Measurements from ENCODE around the gene PAQR6. TPM values are rescaled to one million over a fixed set of nuclear protein-coding genes. Genes with fewer than 3 reads are reported as not detected.

Gene PAQR6
- total and polyA plus RNA-seq, 3 donors from 2014 or later: 3.6 to 10.5 (median 8.0) TPM

DNA sequence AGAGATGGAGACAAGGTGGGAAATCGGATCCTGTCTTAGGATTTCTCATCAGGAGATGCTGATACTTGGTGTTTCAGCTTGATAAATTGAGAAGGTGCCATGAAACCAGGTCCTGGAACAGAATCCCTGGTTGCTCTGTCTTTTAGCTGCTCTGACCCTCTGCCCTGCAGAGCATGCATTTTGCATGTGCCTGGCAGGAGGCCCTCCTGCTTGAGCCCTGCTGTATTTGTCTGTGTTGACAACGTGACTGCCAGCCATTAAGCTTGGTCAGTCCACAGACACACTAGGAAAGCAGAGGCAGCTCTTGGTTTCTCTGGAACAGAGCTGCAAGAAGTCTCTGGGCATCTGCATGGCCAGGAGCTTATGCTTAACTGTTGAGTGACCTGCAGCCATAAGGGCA, 51.4 kb downstream of the PAQR6 start:
- Histone ChIP-seq H3K4me1 (peaks cover 13% of the 10 kb centered on the region), H3K36me3 (ENCODE audit: low read depth, missing control alignments) (no peaks in the 10 kb centered on the region), H3K9me3 (no peaks in the 10 kb centered on the region), H3K27ac (no peak overlapping the region), H3K4me3 (no peak overlapping the region), H3K27me3 (no peaks in the 10 kb centered on the region)
- intact Hi-C loops (cut with DNase I; ENCODE audit: low total_unique reads): no loop called here
- no peak for DNase-seq
- TF ChIP-seq, protein P1, sequence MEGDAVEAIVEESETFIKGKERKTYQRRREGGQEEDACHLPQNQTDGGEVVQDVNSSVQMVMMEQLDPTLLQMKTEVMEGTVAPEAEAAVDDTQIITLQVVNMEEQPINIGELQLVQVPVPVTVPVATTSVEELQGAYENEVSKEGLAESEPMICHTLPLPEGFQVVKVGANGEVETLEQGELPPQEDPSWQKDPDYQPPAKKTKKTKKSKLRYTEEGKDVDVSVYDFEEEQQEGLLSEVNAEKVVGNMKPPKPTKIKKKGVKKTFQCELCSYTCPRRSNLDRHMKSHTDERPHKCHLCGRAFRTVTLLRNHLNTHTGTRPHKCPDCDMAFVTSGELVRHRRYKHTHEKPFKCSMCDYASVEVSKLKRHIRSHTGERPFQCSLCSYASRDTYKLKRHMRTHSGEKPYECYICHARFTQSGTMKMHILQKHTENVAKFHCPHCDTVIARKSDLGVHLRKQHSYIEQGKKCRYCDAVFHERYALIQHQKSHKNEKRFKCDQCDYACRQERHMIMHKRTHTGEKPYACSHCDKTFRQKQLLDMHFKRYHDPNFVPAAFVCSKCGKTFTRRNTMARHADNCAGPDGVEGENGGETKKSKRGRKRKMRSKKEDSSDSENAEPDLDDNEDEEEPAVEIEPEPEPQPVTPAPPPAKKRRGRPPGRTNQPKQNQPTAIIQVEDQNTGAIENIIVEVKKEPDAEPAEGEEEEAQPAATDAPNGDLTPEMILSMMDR (IDR thresholded peaks at IDR 0.05): no peak
- no peak for TF ChIP-seq POLR2A (IDR thresholded peaks at IDR 0.05)
- 59 to 63% methylated on average over 2 of the region's 2 CpGs for WGBS, 2 donors

DNA sequence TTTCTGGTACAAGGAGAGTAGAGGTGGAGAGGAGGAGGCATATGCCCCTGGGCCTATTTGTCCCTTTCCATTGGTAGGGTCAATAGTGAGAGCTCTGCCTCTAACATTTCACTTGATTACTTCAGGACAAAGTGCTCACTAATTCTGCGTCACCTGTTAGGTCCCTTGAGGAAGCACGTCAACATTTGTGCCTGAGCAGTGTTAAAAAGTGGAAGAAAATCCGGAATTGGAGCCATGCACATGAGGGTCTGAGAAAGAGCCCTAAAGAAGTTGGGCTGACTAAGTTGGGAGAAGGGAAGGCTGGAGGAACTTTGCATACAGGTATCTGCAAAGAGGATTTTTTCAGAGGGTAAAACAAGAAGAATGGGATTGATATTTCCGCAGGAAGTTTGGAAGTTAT, 52.0 kb downstream of the PAQR6 start:
- H3K27me3 ChIP-seq: no peaks in the 10 kb centered on the region
- no peaks in the 10 kb centered on the region for H3K36me3 ChIP-seq (ENCODE audit: low read depth, missing control alignments)
- H3K27ac ChIP-seq: no peak overlapping the region
- 66 to 70% methylated on average over 4 of the region's 4 CpGs for WGBS, 2 donors
- DNase-seq: no peak
- peaks cover 13% of the 10 kb centered on the region for H3K4me1 ChIP-seq
- H3K4me3 ChIP-seq: no peak overlapping the region
- H3K9me3 ChIP-seq: no peaks in the 10 kb centered on the region
- intact Hi-C loops (cut with DNase I; ENCODE audit: low total_unique reads): no loop called here
- TF ChIP-seq, protein P1 (IDR thresholded peaks at IDR 0.05): no peak
- no peak for TF ChIP-seq POLR2A (IDR thresholded peaks at IDR 0.05)

DNA sequence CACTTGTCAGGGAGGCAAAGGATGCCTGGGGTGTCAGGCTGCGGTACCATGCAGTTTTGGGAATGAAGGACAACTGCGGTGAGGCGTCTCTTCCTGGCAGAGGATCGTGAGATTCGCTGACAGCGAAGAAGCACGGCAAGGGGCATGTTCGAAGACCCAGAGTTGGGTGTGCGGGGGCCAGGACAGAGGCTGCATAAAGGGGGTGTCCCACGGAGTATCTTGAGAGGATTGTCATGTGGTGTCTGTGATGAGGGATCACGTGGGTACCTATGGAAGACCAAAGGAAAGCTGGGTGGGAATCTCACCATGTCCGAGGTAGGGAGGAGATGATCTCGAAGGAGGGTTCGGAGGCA, 53.6 kb downstream of the PAQR6 start:
- intact Hi-C loops (cut with DNase I; ENCODE audit: low total_unique reads): no loop called here
- TF ChIP-seq, protein P1 (IDR thresholded peaks at IDR 0.05): no peak
- no peak for TF ChIP-seq POLR2A (IDR thresholded peaks at IDR 0.05)

DNA sequence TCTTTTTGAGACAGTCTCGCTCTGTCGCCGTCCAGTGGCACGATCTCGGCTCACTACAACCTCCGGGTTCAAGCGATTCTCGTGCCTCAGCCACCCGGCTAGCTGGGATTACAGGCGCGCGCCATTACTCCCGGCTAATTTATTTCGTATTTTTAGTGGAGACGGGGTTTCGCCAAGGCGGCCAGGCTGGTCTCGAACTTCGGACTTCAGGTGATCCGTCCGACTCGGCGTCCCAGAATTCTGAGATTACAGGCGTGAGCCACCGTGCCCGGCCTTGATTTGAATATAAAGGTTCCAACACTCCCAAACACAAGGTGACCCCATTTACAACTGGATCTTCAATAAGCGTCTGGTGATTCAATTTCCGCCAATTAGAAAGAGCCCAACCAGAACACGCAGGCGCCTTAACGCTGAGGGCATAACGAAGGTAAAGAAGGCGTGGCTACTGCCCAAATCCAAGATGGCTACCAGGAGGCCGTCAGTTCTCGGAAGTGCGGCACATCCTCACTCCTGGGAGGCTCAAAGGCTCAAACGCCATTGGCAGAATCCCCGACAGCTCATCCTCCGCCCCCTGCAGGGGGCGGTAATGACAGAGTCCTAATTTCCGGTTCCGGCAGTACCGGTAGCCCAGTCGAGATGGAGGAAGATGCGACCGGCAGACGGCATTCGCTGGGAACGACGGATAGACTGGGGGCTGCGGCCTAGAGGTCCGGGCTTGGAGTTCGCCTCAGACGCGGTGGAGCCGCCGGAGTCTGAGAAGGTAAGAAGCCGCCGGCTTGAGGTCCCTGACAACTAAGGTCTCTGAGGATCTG, 54.2 kb downstream of the PAQR6 start, which contains the start of gene SLC25A44:
SLC25A44 (plus strand) TSS at position 617 of the 812 bp plus-strand sequence. CDS start 5,744 bp downstream, outside the sequence.
- intact Hi-C loops (cut with DNase I; ENCODE audit: low total_unique reads): no loop called here
- TF ChIP-seq POLR2A (IDR thresholded peaks at IDR 0.05): no peak
- TF ChIP-seq, protein P1 (IDR thresholded peaks at IDR 0.05): peak; percentile 46 to 76 (median 67)
- Histone ChIP-seq H3K27me3 (no peaks in the 10 kb centered on the region), H3K4me1 (peaks cover 9% of the 10 kb centered on the region), H3K36me3 (ENCODE audit: low read depth, missing control alignments) (no peaks in the 10 kb centered on the region), H3K9me3 (no peaks in the 10 kb centered on the region), H3K4me3 (peak within 1 kb of the TSS; percentile 79 to 88), H3K27ac (peak within 1 kb of the TSS; percentile 33 to 58)
- whole genome bisulfite sequencing, 2 donors: 3 to 5% methylated on average over 43 to 56 of the region's 59 CpGs
- DNase-seq: peak; percentile 98

More for the DNA sequence above, 53.6 kb downstream of the PAQR6 start:
- no peaks in the 10 kb centered on the region for H3K9me3 ChIP-seq
- H3K4me1 ChIP-seq: peaks cover 13% of the 10 kb centered on the region
- 5 to 6% methylated on average over 11 to 14 of the region's 14 CpGs for WGBS, 2 donors
- H3K27me3 ChIP-seq: no peaks in the 10 kb centered on the region
- H3K36me3 ChIP-seq (ENCODE audit: low read depth, missing control alignments): no peaks in the 10 kb centered on the region
- H3K4me3 ChIP-seq: peak overlapping the region; percentile 79 to 88
- H3K27ac ChIP-seq: peak overlapping the region; percentile 33 to 58
- peak; percentile 23 for DNase-seq

Other genes starting within 250 kb of the PAQR6 start
- 100 to 1,000 TPM; 170 to 216 TPM for gene SSR2, start 227.1 kb downstream of the PAQR6 start, total RNA-seq
- gene SSR2, start 227.1 kb downstream of the PAQR6 start, polyA plus RNA-seq (ENCODE audit: insufficient read depth, low read depth, low replicate concordance): 289 TPM
- 10 to 100 TPM; 41.0 to 42.7 TPM for gene UBQLN4, start 194.3 kb downstream of the PAQR6 start, total RNA-seq
- gene UBQLN4, start 194.3 kb downstream of the PAQR6 start, polyA plus RNA-seq (ENCODE audit: insufficient read depth, low read depth, low replicate concordance): 34.4 TPM
- 10 to 100 TPM; 47.6 to 50.4 TPM for gene LAMTOR2, start 193.3 kb downstream of the PAQR6 start, total RNA-seq
- gene LAMTOR2, start 193.3 kb downstream of the PAQR6 start, polyA plus RNA-seq (ENCODE audit: insufficient read depth, low read depth, low replicate concordance): 55.5 TPM
- 1 to 10 TPM; 1.2 to 2.0 TPM for gene RAB25, start 186.9 kb downstream of the PAQR6 start, total RNA-seq
- gene RAB25, start 186.9 kb downstream of the PAQR6 start, polyA plus RNA-seq (ENCODE audit: insufficient read depth, low read depth, low replicate concordance): 2.1 TPM
- gene MEX3A, start 165.6 kb downstream of the PAQR6 start, total RNA-seq: 1 to 10 TPM; 2.4 to 3.0 TPM
- gene MEX3A, start 165.6 kb downstream of the PAQR6 start, polyA plus RNA-seq (ENCODE audit: insufficient read depth, low read depth, low replicate concordance): 0.87 TPM
- gene LMNA, start 133.3 kb downstream of the PAQR6 start, total RNA-seq: 100 to 1,000 TPM; 162 to 219 TPM
- gene LMNA, start 133.3 kb downstream of the PAQR6 start, polyA plus RNA-seq (ENCODE audit: insufficient read depth, low read depth, low replicate concordance): 189 TPM
- gene SEMA4A, start 94.5 kb downstream of the PAQR6 start, total RNA-seq: 1 to 10 TPM; 4.8 to 8.0 TPM
- 7.7 TPM for gene SEMA4A, start 94.5 kb downstream of the PAQR6 start, polyA plus RNA-seq (ENCODE audit: insufficient read depth, low read depth, low replicate concordance)
- gene SLC25A44, start 54.0 kb downstream of the PAQR6 start, total RNA-seq: 10 to 100 TPM; 32.8 to 34.2 TPM
- gene SLC25A44, start 54.0 kb downstream of the PAQR6 start, polyA plus RNA-seq (ENCODE audit: insufficient read depth, low read depth, low replicate concordance): 32.4 TPM
- gene PMF1, start 35.0 kb downstream of the PAQR6 start, total RNA-seq: 10 to 100 TPM; 38.1 to 47.0 TPM
- gene PMF1, start 35.0 kb downstream of the PAQR6 start, polyA plus RNA-seq (ENCODE audit: insufficient read depth, low read depth, low replicate concordance): 32.3 TPM
- 1 to 10 TPM; 1.1 to 1.5 TPM for gene BGLAP, start 5.9 kb downstream of the PAQR6 start, total RNA-seq
- not detected for gene BGLAP, start 5.9 kb downstream of the PAQR6 start, polyA plus RNA-seq (ENCODE audit: insufficient read depth, low read depth, low replicate concordance)
- 100 to 1,000 TPM in 1 of 2 donors, 10 to 100 TPM in 1; 82.5 to 100 TPM for gene SMG5, start 34.8 kb upstream of the PAQR6 start, total RNA-seq
- 74.5 TPM for gene SMG5, start 34.8 kb upstream of the PAQR6 start, polyA plus RNA-seq (ENCODE audit: insufficient read depth, low read depth, low replicate concordance)
- gene TMEM79, start 36.3 kb upstream of the PAQR6 start, total RNA-seq: 1 to 10 TPM; 4.6 to 5.3 TPM
- gene TMEM79, start 36.3 kb upstream of the PAQR6 start, polyA plus RNA-seq (ENCODE audit: insufficient read depth, low read depth, low replicate concordance): 5.3 TPM
- 10 to 100 TPM; 31.8 to 45.7 TPM for gene GLMP, start 47.6 kb upstream of the PAQR6 start, total RNA-seq
- 26.1 TPM for gene GLMP, start 47.6 kb upstream of the PAQR6 start, polyA plus RNA-seq (ENCODE audit: insufficient read depth, low read depth, low replicate concordance)
- gene VHLL, start 51.3 kb upstream of the PAQR6 start, total RNA-seq: 1 to 10 TPM; 1.7 to 1.8 TPM
- not detected for gene VHLL, start 51.3 kb upstream of the PAQR6 start, polyA plus RNA-seq (ENCODE audit: insufficient read depth, low read depth, low replicate concordance)
- gene CCT3, start 90.2 kb upstream of the PAQR6 start, total RNA-seq: 100 to 1,000 TPM; 192 to 203 TPM
- 302 TPM for gene CCT3, start 90.2 kb upstream of the PAQR6 start, polyA plus RNA-seq (ENCODE audit: insufficient read depth, low read depth, low replicate concordance)
- gene TSACC, start 90.5 kb upstream of the PAQR6 start, total RNA-seq: 100 to 1,000 TPM; 354 to 748 TPM
- gene TSACC, start 90.5 kb upstream of the PAQR6 start, polyA plus RNA-seq (ENCODE audit: insufficient read depth, low read depth, low replicate concordance): 1,814 TPM
- 1 to 10 TPM; 2.0 TPM for gene RHBG, start 121.2 kb upstream of the PAQR6 start, total RNA-seq
- gene RHBG, start 121.2 kb upstream of the PAQR6 start, polyA plus RNA-seq (ENCODE audit: insufficient read depth, low read depth, low replicate concordance): 3.3 TPM

All from testis (tissue), 3 donors.